ENCODE data around the gene CCDC97. TPM values are rescaled to one million over a fixed set of nuclear protein-coding genes. Genes with fewer than 3 reads are reported as not detected.

Gene CCDC97
- total RNA-seq, 2 experiments from 2014 or later, result 37.8 to 40.8 TPM

GRCh38 chr19:41324921-41325639 is 15.1 kb downstream of the CCDC97 start:
- Mint-ChIP-seq H3K4me3 (peak overlapping the region; percentile 8), H3K27me3 (no peaks in the 10 kb centered on the region), H3K27ac (peak overlapping the region; percentile 84), H3K9me3 (no peaks in the 10 kb centered on the region), H3K36me3 (peaks cover 30% of the 10 kb centered on the region), H3K4me1 (peaks cover 48% of the 10 kb centered on the region)
- no peak for DNase-seq
- no peak for ATAC-seq (ENCODE audit: low read depth)
- POLR2A ChIA-PET, result interaction anchor here (1.1 to 1.8 kb wide), 2 partner anchors 16 to 26 kb away, joined by 3 to 6 read pairs; no protein-coding TSS in a partner anchor

- ATAC-seq (ENCODE audit: low read depth) (no peak), DNase-seq (no peak)
- H3K9me3 Mint-ChIP-seq, result no peaks in the 10 kb centered on the region
- H3K4me1 Mint-ChIP-seq, result peaks cover 51% of the 10 kb centered on the region
- peaks cover 32% of the 10 kb centered on the region for H3K36me3 Mint-ChIP-seq
- peak overlapping the region; percentile 79 for H3K27ac Mint-ChIP-seq
- H3K4me3 Mint-ChIP-seq, result no peak overlapping the region
- H3K27me3 Mint-ChIP-seq, result no peaks in the 10 kb centered on the region
- POLR2A ChIA-PET, result interaction anchor here (1.1 to 1.8 kb wide), 2 partner anchors 17 to 26 kb away, joined by 3 to 6 read pairs; no protein-coding TSS in a partner anchor
These were observed 15.6 kb downstream of the CCDC97 start for GRCh38 chr19:41325640-41325946.

GRCh38 chr19:41325947-41326706 is 16.2 kb downstream of the CCDC97 start:
- ATAC-seq (ENCODE audit: low read depth), result no peak
- Mint-ChIP-seq H3K36me3 (peaks cover 33% of the 10 kb centered on the region), H3K27me3 (no peaks in the 10 kb centered on the region), H3K9me3 (no peaks in the 10 kb centered on the region), H3K27ac (peak overlapping the region; percentile 92), H3K4me3 (peak overlapping the region; percentile 78), H3K4me1 (peaks cover 50% of the 10 kb centered on the region)
- DNase-seq, result no peak
- POLR2A ChIA-PET, result interaction anchor here (1.1 to 3.6 kb wide), 6 partner anchors 10 to 63 kb away, joined by 3 to 33 read pairs (median 10); partner anchors contain the start of genes B9D2 and HNRNPUL1

GRCh38 chr19:41327076-41327575 is 17.2 kb downstream of the CCDC97 start:
- peak overlapping the region; percentile 92 for H3K27ac Mint-ChIP-seq
- peak overlapping the region; percentile 78 for H3K4me3 Mint-ChIP-seq
- DNase-seq, result no peak

GRCh38 chr19:41327576-41328156 is 17.7 kb downstream of the CCDC97 start:
- Mint-ChIP-seq H3K27me3 (no peaks in the 10 kb centered on the region), H3K27ac (peak overlapping the region; percentile 87), H3K9me3 (no peaks in the 10 kb centered on the region), H3K4me3 (peak overlapping the region; percentile 78), H3K36me3 (peaks cover 37% of the 10 kb centered on the region), H3K4me1 (peaks cover 54% of the 10 kb centered on the region)
- POLR2A ChIA-PET, result interaction anchor here (0.5 to 4.0 kb wide), 18 partner anchors 8 to 1871 kb away, joined by 3 to 54 read pairs (median 5); partner anchors contain the start of genes B9D2, HNRNPUL1 and TGFB1
- ATAC-seq (ENCODE audit: low read depth) (peak; percentile 58), DNase-seq (peak; percentile 87)

More at GRCh38 chr19:41327076-41327575, 17.2 kb downstream of the CCDC97 start:
- Mint-ChIP-seq H3K9me3 (no peaks in the 10 kb centered on the region), H3K27me3 (no peaks in the 10 kb centered on the region), H3K4me1 (peaks cover 52% of the 10 kb centered on the region), H3K36me3 (peaks cover 38% of the 10 kb centered on the region)
- POLR2A ChIA-PET, result interaction anchor here (0.5 to 4.0 kb wide), 17 partner anchors 8 to 139 kb away, joined by 3 to 54 read pairs (median 5); partner anchors contain the start of genes B9D2, HNRNPUL1 and TGFB1
- peak; percentile 1 for ATAC-seq (ENCODE audit: low read depth)

- Mint-ChIP-seq H3K9me3 (no peaks in the 10 kb centered on the region), H3K27ac (peak overlapping the region; percentile 87), H3K27me3 (no peaks in the 10 kb centered on the region), H3K4me1 (peaks cover 50% of the 10 kb centered on the region), H3K36me3 (peaks cover 34% of the 10 kb centered on the region), H3K4me3 (peak overlapping the region; percentile 70)
- DNase-seq, result peak; percentile 56
- peak; percentile 46 for ATAC-seq (ENCODE audit: low read depth)
- POLR2A ChIA-PET, result interaction anchor here (0.6 to 4.0 kb wide), 10 partner anchors 20 to 1872 kb away, joined by 3 to 54 read pairs (median 6); partner anchors contain the start of genes B9D2, HNRNPUL1 and TGFB1
These were observed 18.3 kb downstream of the CCDC97 start for GRCh38 chr19:41328157-41328841.

GRCh38 chr19:41328842-41329225 is 18.9 kb downstream of the CCDC97 start:
- no peaks in the 10 kb centered on the region for H3K9me3 Mint-ChIP-seq
- no peaks in the 10 kb centered on the region for H3K27me3 Mint-ChIP-seq
- peak overlapping the region; percentile 87 for H3K27ac Mint-ChIP-seq
- POLR2A ChIA-PET, result interaction anchor here (1.2 to 4.0 kb wide), 6 partner anchors 19 to 65 kb away, joined by 3 to 54 read pairs (median 14); partner anchors contain the start of genes B9D2, HNRNPUL1 and TGFB1
- DNase-seq, result no peak
- ATAC-seq (ENCODE audit: low read depth), result no peak
- peak overlapping the region; percentile 70 for H3K4me3 Mint-ChIP-seq
- H3K4me1 Mint-ChIP-seq, result peaks cover 48% of the 10 kb centered on the region
- H3K36me3 Mint-ChIP-seq, result peaks cover 36% of the 10 kb centered on the region

GRCh38 chr19:41330481-41330880 is 20.5 kb downstream of the CCDC97 start:
- peaks cover 34% of the 10 kb centered on the region for H3K36me3 Mint-ChIP-seq
- H3K27me3 Mint-ChIP-seq, result no peaks in the 10 kb centered on the region
- DNase-seq, result no peak
- H3K9me3 Mint-ChIP-seq, result no peaks in the 10 kb centered on the region
- H3K27ac Mint-ChIP-seq, result peak overlapping the region; percentile 72
- H3K4me3 Mint-ChIP-seq, result peak overlapping the region; percentile 43
- H3K4me1 Mint-ChIP-seq, result peaks cover 47% of the 10 kb centered on the region
- ATAC-seq (ENCODE audit: low read depth), result no peak
- POLR2A ChIA-PET, result interaction anchor here (4.0 kb wide), 1 partner anchor 22 kb away, joined by 54 read pairs; the partner anchor contains the start of gene TGFB1

- Mint-ChIP-seq H3K27ac (peak overlapping the region; percentile 35), H3K36me3 (peaks cover 33% of the 10 kb centered on the region), H3K27me3 (no peaks in the 10 kb centered on the region), H3K9me3 (no peaks in the 10 kb centered on the region), H3K4me1 (peaks cover 49% of the 10 kb centered on the region), H3K4me3 (peak overlapping the region; percentile 15)
- POLR2A ChIA-PET, result no interaction called here
- ATAC-seq (ENCODE audit: low read depth) (no peak), DNase-seq (no peak)
These were observed 21.1 kb downstream of the CCDC97 start for GRCh38 chr19:41330946-41331678.

- Mint-ChIP-seq H3K36me3 (peaks cover 26% of the 10 kb centered on the region), H3K9me3 (no peaks in the 10 kb centered on the region), H3K27ac (no peak overlapping the region), H3K27me3 (no peaks in the 10 kb centered on the region), H3K4me3 (no peak overlapping the region), H3K4me1 (peaks cover 45% of the 10 kb centered on the region)
- DNase-seq (no peak), ATAC-seq (ENCODE audit: low read depth) (no peak)
- POLR2A ChIA-PET, result no interaction called here
These were observed 22.0 kb downstream of the CCDC97 start for GRCh38 chr19:41332000-41332399.

GRCh38 chr19:41332468-41332867 is 22.5 kb downstream of the CCDC97 start:
- Mint-ChIP-seq H3K4me3 (no peak overlapping the region), H3K9me3 (no peaks in the 10 kb centered on the region), H3K36me3 (peaks cover 26% of the 10 kb centered on the region), H3K27me3 (no peaks in the 10 kb centered on the region), H3K27ac (no peak overlapping the region), H3K4me1 (peaks cover 44% of the 10 kb centered on the region)
- DNase-seq (no peak), ATAC-seq (ENCODE audit: low read depth) (no peak)
- POLR2A ChIA-PET, result interaction anchor here (0.6 kb wide), 1 partner anchor 46 kb away, joined by 3 read pairs; no protein-coding TSS in a partner anchor

GRCh38 chr19:41334793-41335192 is 24.8 kb downstream of the CCDC97 start:
- no peaks in the 10 kb centered on the region for H3K27me3 Mint-ChIP-seq
- H3K4me3 Mint-ChIP-seq, result no peak overlapping the region
- peaks cover 36% of the 10 kb centered on the region for H3K4me1 Mint-ChIP-seq
- DNase-seq, result no peak
- no peak for ATAC-seq (ENCODE audit: low read depth)
- H3K27ac Mint-ChIP-seq, result peak overlapping the region; percentile 51
- no peaks in the 10 kb centered on the region for H3K9me3 Mint-ChIP-seq
- peaks cover 31% of the 10 kb centered on the region for H3K36me3 Mint-ChIP-seq
- POLR2A ChIA-PET, result interaction anchor here (3.7 kb wide), 1 partner anchor 17 kb away, joined by 17 read pairs; no protein-coding TSS in a partner anchor
